Inflammatory macrophage treated with lipopolysaccharide for 1 hour (primary cell): ENCODE results near the gene UPP1.
A peak's percentile ranks its signal among the peaks of the same experiment; 100 is the strongest.
"Not testable (repeated sequence)": the region's sequence is repeated elsewhere in the genome, so short reads cannot be mapped to it uniquely, and the experiment has no call there.

Source experiments
- DNase-seq, 2 donors: peaks; one replicate each; pipeline ENCODE4 v3.0.0-alpha.2; 2020 to 2022

Gene UPP1

DNA sequence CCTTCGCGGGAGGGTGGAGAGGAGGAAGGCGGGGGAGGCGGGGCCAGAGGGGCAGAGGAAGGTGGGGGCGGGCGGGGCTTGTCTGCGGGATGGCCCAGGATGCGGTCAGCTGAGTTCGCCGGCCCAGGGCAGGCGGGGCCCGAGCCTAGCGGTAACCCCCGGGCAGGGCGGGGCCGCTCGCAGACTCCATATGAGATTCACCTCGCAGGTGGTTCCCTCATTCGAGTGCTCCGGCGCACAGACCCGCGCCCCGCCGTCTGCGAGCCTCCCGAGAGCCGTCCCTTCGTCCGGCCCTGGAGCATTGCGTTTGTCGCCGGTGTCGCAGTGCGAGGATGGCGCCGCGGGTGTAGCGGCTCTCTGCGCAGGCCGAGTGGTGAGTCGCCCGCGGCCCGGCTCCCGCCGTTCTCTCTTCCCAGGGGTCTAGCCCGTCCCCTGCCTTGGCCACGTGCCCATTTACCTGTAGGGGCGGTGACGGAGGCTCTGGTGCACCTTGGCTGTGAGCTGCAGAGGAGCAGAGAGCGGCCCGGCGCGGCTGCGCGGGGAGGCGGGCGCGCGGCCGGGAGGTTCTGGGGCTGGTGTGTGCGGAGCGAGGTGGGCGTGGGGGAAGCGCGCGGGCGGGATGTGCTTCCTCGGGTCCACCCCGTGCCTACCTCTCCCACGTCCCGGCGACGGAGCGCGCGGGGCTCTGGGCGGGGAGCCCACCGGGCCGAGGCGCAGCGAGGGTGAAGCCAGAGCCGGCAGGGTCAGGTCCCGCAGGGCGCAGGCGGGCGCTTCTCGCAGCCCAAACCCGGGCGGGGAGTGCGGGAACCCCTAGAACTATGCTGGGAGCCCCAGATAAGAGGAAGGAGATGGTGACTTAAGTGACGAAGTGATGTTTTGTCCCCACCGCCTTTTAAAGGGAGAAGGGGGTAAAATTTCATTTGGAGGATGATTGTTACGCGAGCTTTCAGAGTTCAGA, at the start of gene UPP1:
Gene UPP1 (plus strand): TSS at position 220 of the 958 bp plus-strand sequence. CDS start 5,519 bp downstream, outside the sequence.
- DNase-seq, result peak; percentile 92 to 99

DNA sequence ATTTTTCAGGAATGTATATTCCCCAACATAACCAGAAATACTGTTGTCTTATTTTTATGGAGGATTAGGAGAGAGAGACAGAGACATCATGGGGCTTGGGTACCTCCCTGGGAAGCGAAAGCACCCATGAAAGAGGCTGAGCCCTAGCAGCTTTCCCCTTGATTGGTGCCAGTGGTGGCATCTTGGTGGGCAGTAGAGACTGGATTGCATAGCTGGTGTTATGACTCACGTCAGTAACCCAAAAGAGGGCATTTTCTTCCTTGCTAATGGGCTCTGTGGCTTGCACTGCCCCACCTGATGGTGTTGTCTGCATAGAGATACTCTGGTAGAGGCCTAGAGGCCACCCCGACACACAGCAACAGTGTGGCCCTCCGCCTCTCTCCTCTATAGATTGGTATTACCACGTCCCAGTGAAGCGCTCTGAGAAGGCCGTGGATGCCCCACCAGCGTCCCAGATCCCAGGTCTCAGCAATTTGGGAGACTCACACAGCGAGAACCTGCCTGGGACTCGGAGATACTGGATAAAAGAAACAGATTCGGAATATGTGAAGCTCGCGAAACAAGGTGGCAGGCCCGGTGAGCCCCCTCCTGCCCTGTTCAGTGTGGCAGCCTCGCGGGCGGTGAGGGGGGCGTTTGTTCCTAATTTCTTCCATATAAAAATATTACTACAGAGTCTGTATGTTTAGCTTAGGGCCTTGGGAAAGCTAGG, 48.0 kb upstream of the UPP1 start:
- DNase-seq, result no peak

DNA sequence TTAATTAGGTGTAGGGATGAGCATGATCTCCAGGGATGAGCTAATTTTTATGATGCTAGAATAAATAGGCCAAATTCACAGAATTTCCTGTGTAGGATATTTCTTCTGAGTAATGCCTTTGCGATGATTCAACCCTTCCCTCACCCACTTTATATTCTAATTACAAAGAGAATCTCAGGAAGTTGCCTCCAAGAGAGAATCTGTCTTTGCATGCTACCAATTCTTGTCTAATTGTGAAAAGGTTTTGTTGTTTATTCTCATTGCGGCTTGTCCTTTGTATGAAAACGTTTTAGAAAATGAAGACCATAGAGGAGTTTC, 47.5 kb upstream of the UPP1 start:
- peak; percentile 55 to 76 for DNase-seq

DNA sequence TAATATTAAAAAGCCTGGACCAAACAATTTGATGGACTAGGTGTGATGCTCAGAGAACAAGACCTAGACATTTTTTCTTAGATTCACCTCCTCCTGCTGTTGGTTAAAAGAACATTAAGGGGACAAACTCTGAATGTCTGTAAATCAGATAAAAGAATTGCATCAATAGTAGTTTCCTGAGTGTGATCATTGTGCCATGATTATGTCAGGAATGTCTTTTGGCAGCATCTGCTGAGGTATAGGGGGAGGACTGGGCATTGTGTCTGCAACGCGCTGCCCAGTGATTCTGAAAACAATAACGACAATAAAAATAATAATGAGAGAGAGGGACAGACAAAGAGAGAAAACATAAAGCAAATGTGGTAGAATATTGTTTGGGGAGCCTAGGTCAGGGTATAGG, 46.8 kb upstream of the UPP1 start:
- no peak for DNase-seq

DNA sequence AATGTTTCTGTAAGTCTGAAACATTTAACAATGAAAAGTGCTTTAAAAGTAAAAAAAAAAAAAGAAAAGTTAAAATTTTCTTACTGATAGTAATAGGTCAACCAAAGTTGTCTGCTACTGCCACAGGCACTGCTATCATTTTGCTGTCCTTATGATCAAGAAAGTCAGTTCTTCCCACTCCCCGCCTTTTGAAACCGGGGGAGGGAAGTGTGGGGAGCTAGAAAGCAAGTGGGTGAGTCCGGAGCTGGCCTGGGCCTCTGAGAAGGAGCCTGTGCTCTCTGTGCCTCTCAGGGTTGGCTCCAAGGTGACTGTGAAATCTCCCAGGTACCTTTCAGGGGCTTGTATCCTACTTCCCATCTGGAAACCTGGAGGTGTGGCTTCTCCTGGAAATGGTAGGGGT, 46.4 kb upstream of the UPP1 start:
- peak; percentile 38 to 39 for DNase-seq

DNA sequence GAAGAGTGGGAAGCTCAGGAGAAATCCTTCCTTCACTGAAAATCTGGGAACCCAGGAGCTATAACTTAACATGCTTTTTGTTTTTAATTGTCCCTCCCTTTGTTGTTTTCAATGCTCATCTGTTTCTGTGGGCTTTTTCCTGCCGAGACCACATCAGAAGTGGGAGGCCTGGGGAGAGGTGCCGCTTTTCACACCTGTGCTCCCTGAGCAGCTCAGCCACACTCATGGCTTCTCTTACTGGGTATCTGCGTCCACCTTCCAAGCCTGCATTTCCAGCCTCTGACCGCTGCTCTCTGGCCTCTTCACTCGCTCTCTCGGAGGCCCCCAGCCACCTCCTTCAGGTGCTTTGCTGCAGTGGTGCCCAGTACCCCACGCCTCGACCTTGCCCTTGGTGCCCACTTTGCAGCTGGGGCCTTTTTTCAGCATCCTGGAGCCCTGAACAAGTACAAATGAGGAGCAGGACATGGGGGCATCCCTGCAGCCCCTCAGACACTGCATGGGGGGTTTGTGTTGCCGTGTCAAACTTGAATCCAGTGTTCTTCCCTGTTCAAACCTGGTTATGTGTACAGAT, 43.8 kb upstream of the UPP1 start:
- no peak for DNase-seq

DNA sequence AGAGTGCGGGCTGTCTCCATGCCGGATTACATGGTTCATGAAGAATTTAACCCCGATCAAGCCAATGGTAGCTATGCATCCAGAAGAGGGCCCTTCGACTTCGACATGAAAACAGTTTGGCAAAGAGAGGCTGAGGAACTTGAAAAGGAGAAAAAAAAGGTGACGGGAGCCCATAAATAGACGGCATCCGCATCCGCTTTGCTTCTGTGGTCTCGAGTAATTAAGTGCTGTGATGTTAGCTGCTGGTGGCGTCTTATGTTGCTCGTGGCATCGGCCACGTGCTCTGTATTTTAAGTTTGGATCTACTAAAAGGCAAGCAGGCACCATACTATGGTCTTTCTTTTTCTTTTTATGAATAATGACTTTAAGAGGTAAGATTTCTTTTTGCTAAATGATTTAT, 42.6 kb upstream of the UPP1 start:
- no peak for DNase-seq

DNA sequence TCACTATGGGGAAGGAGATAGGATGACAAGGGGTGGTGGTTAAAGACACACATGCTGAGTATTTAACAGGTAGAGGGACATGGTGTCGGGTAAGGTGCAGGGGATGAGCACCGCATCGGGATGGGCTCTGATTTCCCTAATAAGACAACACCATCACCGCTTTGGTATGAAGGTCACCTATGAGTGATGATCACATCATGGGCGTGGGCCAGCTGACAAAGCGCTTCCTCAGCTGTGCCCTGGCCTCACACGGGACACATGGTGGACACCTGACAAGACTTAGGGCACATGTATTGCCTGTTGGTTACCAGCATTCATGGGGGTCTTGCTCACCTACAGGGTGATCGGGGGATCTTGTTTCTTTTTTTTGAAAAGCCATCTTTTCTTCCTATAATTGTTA, 41.0 kb upstream of the UPP1 start:
- no peak for DNase-seq

DNA sequence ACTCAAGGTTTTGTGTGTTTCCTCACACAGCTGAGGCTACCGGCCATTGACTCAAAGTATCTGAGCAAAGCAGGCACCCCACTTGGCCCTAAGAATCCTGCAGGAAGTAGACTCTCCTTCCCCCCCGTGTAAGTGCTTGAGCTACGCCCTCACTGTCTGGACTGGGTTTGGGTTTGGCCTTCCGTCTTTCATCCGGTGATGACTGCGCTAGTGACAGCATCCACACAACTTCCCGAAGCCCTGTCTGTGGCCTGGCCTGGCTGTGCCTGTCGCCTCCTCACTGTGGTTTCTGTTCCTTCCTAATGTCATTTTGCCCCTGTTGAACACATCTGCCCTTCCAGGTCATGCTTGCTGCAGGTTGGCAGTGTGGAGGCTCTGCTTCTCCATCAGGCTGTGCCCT, 39.2 kb upstream of the UPP1 start:
- peak; percentile 75 to 90 for DNase-seq

DNA sequence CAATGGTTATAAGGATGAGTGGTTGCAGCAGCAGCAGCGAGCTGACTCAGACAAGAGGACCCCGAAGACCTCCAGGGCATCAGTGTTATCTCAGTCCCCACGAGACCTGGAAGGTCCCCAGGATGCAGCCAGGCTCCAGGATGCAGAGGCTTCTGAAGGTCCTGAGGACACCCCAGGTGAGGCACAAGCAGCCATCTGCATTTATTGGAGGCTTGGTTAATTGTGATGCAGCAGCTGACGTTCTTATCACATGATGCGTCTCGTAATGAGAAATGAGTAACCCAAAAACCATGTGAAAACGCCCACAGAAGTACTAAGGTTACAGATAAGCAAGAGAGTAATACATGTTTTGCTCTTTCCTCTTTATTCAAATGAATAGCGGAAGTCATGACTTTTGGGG, 36.3 kb upstream of the UPP1 start:
- DNase-seq, result peak; percentile 47 to 53

DNA sequence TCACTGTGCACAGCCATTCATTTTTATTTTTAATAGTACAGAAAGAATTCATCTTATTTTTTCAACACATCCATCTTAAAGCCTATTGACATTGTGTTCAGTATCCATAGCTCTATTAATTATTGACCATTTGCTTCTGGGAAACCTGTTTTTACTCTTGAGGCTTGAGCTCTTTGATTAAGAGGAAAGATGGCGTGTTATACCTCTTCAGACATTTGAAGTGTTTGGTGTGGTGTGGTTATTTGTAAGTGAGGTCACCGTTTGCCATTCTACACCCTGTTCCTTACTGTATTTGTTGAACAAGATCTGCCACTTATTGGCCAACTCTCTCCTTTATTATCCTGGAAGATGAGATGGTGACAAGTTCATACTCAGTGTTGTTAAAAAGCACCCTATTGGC, 35.3 kb upstream of the UPP1 start:
- no peak for DNase-seq

DNA sequence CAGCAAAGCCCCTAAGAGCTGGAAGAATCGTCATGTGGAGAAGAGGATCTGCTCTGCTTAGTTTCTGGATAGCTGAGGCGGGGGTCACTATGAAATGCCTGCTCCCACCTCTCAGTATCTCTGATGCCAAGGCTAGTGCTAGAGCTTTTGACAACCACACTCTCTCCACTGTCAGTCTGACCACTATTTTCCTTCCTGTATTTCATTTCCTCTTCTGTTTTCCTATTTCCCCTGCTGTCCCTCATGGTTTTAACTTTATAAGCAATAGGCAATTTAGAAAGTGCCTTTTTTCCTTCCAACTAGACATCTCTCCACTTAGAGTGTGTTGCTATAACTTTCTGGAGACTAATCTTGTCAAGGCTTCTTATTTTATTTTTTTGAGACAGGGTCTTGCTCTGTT, 30.1 kb upstream of the UPP1 start:
- DNase-seq, result no peak

DNA sequence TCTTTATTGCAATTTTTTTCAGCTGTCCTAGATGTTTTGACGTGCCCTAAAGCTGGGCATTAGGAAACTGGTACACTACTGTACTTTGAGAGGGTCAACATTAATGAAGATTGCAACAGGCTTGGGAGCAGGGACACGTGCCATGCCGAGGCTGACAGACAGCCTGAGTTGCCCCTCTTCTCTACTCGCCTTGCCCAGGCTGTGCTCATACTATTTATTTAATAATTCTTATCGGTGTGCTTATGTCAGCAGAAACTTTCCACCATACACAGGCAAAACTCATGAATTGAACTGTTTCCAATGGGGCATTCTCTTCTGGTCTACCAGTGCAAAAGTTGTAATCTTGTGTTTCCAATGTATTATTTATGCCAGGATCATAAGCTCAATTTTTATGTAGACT, 29.4 kb upstream of the UPP1 start:
- no peak for DNase-seq

DNA sequence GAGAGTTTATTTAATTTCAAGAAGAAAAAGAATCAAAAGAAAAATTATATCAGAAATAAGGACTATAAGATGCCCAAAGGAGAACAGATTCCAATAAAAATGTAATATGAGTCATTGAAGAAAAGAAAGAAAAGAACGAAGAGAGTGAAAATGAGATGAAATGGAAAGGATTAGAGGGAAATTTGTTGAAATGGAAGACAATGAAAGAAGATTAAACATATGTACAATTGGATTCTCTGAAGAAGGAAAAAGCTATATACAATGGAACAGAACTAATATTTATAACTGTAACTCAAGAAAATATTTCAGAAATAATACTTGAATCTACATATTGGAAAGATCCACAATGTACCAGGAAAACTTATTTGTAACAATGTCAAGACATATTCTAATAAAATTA, 25.1 kb upstream of the UPP1 start:
- no peak for DNase-seq

DNA sequence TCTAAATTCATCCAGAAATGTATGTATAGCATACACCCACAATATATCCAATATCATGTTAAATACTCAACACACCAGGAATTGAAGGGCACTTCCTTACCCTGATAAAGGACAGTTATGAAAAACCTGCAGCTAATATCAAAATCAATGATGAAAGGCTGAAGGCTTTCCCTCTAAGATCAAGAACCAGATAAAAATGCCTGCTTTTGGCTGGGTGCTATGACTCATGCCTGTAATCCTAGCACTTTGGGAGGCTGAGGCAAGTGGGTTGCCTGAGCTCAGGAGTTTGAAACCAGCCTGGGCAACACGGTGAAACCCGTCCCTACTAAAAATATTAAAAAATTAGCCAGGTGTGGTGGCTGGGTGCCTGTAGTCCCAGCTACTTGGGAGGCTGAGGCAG, 21.6 kb upstream of the UPP1 start:
- no peak for DNase-seq

DNA sequence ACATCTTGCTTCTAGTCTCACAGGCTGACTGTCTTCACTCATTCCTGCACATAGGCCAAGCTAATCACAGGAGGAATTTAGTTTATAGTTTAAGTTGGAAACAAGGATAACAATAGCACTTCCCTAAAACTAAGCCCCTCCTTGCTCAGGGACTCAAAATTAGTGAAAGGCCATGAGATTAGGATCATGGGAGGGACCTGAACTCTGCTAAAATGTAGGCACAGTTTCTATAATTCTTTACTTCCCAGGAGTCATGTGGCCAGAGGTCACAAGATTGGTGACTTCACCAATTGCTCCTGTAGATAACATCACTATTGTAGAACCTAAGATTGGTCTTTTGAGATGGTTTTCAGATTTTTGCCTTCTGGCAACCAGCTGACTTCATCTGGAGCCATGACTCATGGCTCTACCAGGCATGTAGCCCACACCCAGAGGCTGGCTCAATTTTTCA, 14.8 kb upstream of the UPP1 start:
- peak; percentile 66 to 94 for DNase-seq

DNA sequence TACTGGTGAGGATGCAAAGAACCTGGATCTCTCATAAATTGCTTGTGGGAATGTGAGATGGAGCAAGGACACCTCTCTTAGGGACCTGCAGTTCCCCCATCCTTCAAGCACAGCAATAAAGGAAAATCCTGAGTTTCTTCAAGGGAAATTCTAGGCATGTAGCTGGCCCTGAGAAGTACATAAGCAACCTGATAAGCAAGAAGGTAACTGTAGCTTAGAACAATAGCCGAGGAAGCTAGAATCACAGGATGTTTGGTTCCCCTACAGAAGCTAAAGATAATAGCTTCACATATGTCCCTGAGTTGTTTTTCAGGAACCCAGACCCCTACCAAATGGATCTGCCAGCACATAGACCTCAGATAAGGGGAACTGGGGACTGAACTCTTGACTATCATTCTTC, 11.6 kb upstream of the UPP1 start:
- peak; percentile 42 to 72 for DNase-seq

DNA sequence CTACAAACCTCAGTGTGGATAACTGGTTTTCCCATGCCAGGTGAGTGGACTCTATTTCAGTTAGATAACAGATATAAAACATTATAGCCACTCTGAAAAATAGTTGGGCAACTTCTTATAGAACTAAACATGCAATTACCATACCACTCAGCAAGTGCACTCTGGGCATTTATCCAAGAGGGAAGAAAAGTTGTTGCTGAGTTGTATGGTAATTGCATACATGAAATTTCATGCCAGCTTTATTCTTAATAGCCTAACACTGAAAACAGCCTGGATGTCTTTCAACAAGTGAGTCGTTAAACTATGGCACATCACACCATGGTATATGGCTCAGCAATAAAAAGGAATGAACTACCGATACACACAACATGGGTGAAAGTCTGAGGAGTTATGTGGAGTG, 10.6 kb upstream of the UPP1 start:
- no peak for DNase-seq

DNA sequence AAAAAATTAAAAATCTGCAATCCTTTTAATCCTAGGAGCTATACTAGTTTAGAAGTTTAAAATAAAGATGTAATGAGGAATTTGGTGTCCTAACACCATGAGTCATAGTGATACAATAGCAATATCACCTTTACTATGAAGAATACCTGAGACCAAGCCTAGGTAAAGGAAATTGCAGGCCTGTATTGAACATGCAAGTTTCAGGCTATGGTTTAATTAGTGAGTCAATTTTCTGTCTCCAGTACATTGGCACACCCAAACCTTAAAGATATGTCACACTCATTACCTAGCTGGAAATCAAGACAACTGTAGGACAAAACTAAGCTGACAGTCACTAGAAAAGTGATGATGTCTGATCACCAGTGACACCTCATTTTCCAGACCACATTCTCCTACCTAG, 6.7 kb upstream of the UPP1 start:
- not testable (repeated sequence) for DNase-seq

DNA sequence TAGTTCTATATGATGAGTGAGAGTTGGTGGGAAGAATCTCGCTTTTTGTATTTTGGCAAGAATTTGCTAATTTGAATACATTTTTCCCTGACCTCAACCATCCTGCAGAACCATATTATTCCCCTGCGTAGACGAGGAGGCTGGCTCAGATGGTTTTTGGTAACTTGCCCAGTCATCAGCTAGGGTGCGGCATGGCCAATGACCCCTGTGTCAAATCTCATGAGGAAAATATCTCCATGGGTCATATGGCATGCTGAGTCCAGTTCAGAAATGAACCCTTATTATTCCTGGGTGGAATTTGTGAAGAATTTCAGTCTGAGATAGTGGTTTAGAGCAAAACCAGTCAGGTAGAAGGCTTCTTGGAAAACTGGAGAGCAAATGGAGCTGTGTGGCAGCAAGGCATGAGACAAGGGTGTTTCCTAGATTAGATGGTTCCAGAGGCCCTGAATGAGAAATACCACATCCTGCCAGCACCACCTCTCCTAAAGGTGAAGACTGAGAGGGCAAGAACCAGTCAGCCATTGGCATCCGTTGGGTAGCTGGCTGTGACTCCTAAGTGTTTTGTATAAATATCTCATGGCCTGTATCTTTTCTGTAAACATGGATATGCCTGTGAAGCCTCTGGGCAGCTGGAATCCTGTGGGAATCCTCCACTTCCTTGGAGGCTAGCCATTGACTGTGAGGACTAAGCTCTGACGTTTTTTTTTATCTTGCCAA, 5.8 kb upstream of the UPP1 start:
- no peak for DNase-seq

DNA sequence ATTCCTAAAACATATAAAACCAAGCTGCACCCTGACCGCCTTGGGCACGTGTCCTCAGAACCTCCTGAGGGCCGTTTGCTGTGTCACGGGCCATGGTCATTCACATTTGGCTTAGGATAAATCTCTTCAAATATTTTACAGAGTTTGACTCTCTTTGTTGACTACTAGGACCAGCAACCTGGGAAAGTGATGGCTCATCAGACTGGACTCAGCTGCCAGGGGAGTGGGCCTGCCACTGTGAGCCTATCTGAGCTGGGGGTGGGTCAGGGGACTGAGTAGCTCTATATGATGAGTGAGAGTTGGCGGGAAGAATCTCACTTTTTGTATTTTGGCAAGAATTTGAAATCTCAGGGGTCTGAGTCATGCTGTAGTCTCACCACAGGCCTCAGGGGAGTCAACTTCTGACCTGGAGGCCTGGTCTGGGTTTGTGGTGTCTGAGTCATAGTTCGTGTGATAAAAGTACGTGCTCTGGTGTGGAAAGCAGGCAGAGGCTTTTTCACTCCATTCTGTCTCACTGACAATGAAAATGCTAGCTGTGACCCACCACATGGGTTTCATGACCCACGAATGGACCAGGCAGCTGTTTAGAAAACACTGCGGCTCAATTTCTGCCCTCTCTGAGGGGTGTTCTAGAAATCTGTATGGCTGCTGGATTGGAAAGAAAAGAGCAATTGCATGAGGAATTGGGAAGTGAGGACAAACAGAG, 4.2 kb upstream of the UPP1 start:
- peak; percentile 77 to 92 for DNase-seq

DNA sequence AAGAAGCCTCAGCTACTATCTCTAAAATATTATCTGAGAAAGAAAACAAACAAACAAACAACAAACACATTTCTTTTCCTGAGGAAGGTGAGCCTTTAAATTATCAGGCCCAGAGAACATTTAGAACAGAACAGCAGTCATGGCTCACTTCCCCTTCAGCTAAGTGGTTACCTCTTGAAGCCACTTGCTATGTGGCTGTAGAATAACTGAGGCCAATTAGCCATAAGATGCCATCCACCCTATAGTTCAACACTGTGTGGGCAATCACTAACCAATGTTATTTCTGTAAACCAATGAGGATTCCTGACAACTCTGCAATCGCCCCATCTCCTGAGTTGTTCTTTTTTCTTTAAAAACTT, 3.7 kb upstream of the UPP1 start:
- no peak for DNase-seq

DNA sequence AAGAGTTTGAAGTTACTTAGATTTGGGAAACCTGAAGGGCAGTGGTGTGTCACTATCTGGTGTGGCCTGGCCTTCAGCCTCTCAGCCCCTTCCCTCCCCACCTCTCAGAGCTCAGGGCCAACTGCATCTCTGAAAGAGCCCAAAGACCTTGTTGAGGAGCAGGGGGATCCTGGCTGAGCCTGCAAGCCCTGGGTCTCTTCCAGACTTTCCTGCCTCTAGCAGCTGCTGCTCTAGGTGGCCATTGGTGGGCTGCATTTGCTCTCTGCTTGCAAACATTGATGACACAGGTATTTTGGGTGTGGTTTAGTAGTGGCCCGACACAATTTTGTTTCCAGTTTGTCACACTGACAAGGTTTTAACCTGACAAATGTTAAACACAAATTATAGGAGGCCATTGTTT, 3.1 kb upstream of the UPP1 start:
- no peak for DNase-seq
